T-cell (primary cell): Measurements from ENCODE around the gene TFCP2L1. TPM values are rescaled to one million over a fixed set of nuclear protein-coding genes. Genes with fewer than 3 reads are reported as not detected.

Experiments used
- ATAC-seq, 4 experiments: fragments of 200-7000 bp in 3 of 4; fragments of 150-1000 bp in 1 of 4; cut with Tn5 transposase; replicated peaks in 1 of 4; 1 replicate in 3 of 4; 2 replicates in 1 of 4; pipeline ENCODE4 v1.10.0; 2021; ENCODE audit warnings: moderate library complexity in 3 of 4, mild to moderate bottlenecking in 2 of 4, moderate number of reproducible peaks in 1 of 4
- CTCF ChIA-PET, 2 donors: fragments of 300-600 bp; sonication (Branson Sonifier 250); formaldehyde crosslinking; loops; one replicate each; lab custom pipeline; 2022; ENCODE audit warnings: antibody characterized with exemption in 2 of 2; lab: Charles Lee
- POLR2A ChIA-PET, 2 donors: fragments of 300-600 bp; sonication (Branson Sonifier 250); formaldehyde crosslinking; loops; one replicate each; lab custom pipeline; 2022; ENCODE audit warnings: antibody characterized with exemption in 2 of 2; lab: Charles Lee
- DNase-seq, 35 experiments: peaks; one replicate each; pipeline versions ENCODE4 v3.0.0 to v3.0.0-alpha.2; 2013 to 2023
- H3K27ac ChIP-seq: one replicate; pipeline ENCODE4 v1.5.1; 2013; ENCODE audit warnings: low read length
- H3K27me3 ChIP-seq, 2 experiments: replicated peaks in 1 of 2; 1 replicate in 1 of 2; 2 replicates in 1 of 2; pipeline versions ENCODE4 v1.6.1 to v1.7.0; 2013; ENCODE audit warnings: low read length in 1 of 2, mixed read lengths in 1 of 2; ENCODE audit not compliant: control insufficient read depth in 2 of 2, insufficient read depth in 2 of 2; ENCODE audit errors: extremely low read depth in 1 of 2
- H3K36me3 ChIP-seq, 2 donors: 1 replicate in 1 of 2; 2 replicates in 1 of 2; pipeline versions ENCODE4 v1.6.1 to v1.7.0; 2013; ENCODE audit warnings: low read length in 1 of 2; ENCODE audit not compliant: control insufficient read depth in 2 of 2, insufficient read depth in 1 of 2; ENCODE audit errors: extremely low read depth in 1 of 2
- H3K4me1 ChIP-seq, 2 experiments: 1 replicate in 1 of 2; 2 replicates in 1 of 2; pipeline versions ENCODE4 v1.6.1 to v1.7.0; 2013; ENCODE audit warnings: low read length in 2 of 2, mixed read lengths in 1 of 2; ENCODE audit not compliant: insufficient read depth in 2 of 2, control insufficient read depth in 1 of 2; ENCODE audit errors: extremely low read depth in 1 of 2
- H3K4me3 ChIP-seq, 2 donors: 1 replicate in 1 of 2; 2 replicates in 1 of 2; pipeline versions ENCODE4 v1.5.1 to v1.7.0; 2013; ENCODE audit warnings: mild to moderate bottlenecking in 2 of 2, low read length in 1 of 2, moderate library complexity in 1 of 2; ENCODE audit not compliant: control insufficient read depth in 1 of 2; ENCODE audit errors: extremely low read depth in 1 of 2
- H3K9me3 ChIP-seq: 2 replicates; pipeline ENCODE4 v1.7.0; 2013
- H3K27ac Mint-ChIP-seq, 2 donors: one replicate each; pipeline ENCODE4 v1.8.0; 2020 to 2021; ENCODE audit warnings: mild to moderate bottlenecking in 2 of 2, mixed read lengths in 2 of 2
- H3K27me3 Mint-ChIP-seq, 2 donors: one replicate each; pipeline ENCODE4 v1.8.0; 2021 to 2022; ENCODE audit warnings: mixed read lengths in 2 of 2
- H3K36me3 Mint-ChIP-seq: one replicate; pipeline ENCODE4 v1.8.0; 2021; ENCODE audit warnings: mixed read lengths
- H3K4me1 Mint-ChIP-seq, 3 donors: one replicate each; pipeline ENCODE4 v1.8.0; 2020 to 2022; ENCODE audit warnings: mixed read lengths in 3 of 3, mild to moderate bottlenecking in 1 of 3
- H3K4me3 Mint-ChIP-seq, 3 donors: one replicate each; pipeline ENCODE4 v1.8.0; 2020 to 2022; ENCODE audit warnings: mild to moderate bottlenecking in 3 of 3, mixed read lengths in 3 of 3, moderate library complexity in 3 of 3
- H3K9me3 Mint-ChIP-seq, 3 donors: one replicate each; pipeline ENCODE4 v1.8.0; 2020 to 2022; ENCODE audit warnings: mixed read lengths in 3 of 3
- WGBS: methylation state at CpG from one replicate; pipeline ENCODE4 v1.1.5; 2013; ENCODE audit warnings: missing lambda C conversion rate; ENCODE audit not compliant: insufficient coverage; 5-methylcytosine and 5-hydroxymethylcytosine counted together
- total RNA-seq, 35 experiments: library from RNA in 6 of 35; stranded (reverse) in 6 of 35; fragments of 120-200 nt in 1 of 35; gene quantifications; one replicate each; pipeline versions ENCODE4 v1.2.1 to v1.2.4 and lab custom pipeline; 2013 to 2026

The TFCP2L1 gene
- total RNA-seq, 5 donors from 2014 or later (not counting 1 experiment from before 2014, with no cell fraction given) = 0.18 to 1.0 (median 0.70) TPM

- no peak for ATAC-seq
- DNase-seq = no peak
- Histone ChIP-seq H3K9me3 (no peaks in the 10 kb centered on the region), H3K4me3 (no peak overlapping the region), H3K27me3 (peaks cover 0 to 11% of the 10 kb centered on the region in 2 experiments), H3K36me3 (no peaks in the 10 kb centered on the region), H3K4me1 (no peaks in the 10 kb centered on the region), H3K27ac (no peak overlapping the region)
- Mint-ChIP-seq H3K27me3 (no peaks in the 10 kb centered on the region), H3K9me3 (no peaks in the 10 kb centered on the region), H3K27ac (no peak overlapping the region), H3K4me1 (no peaks in the 10 kb centered on the region), H3K4me3 (no peak overlapping the region), H3K36me3 (no peaks in the 10 kb centered on the region)
- WGBS = 94% methylated on average over 4 of the region's 9 CpGs
- POLR2A ChIA-PET = no interaction called here
- CTCF ChIA-PET = no interaction called here
Measured at GRCh38 chr2:121242976-121243375, 42.0 kb downstream of the TFCP2L1 start.

- no peaks in the 10 kb centered on the region for H3K36me3 Mint-ChIP-seq
- H3K4me1 Mint-ChIP-seq = no peaks in the 10 kb centered on the region
- ATAC-seq (no peak), DNase-seq (no peak)
- Histone ChIP-seq H3K4me1 (no peaks in the 10 kb centered on the region), H3K36me3 (no peaks in the 10 kb centered on the region), H3K27me3 (peaks cover 0 to 11% of the 10 kb centered on the region in 2 experiments), H3K27ac (no peak overlapping the region), H3K9me3 (no peaks in the 10 kb centered on the region), H3K4me3 (no peak overlapping the region)
- H3K27ac Mint-ChIP-seq = no peak overlapping the region
- CTCF ChIA-PET = no interaction called here
- H3K9me3 Mint-ChIP-seq = no peaks in the 10 kb centered on the region
- H3K4me3 Mint-ChIP-seq = no peak overlapping the region
- no peaks in the 10 kb centered on the region for H3K27me3 Mint-ChIP-seq
- POLR2A ChIA-PET = no interaction called here
- 78% methylated on average over 10 of the region's 16 CpGs for WGBS
Measured at GRCh38 chr2:121242175-121242875, 42.7 kb downstream of the TFCP2L1 start.

- no peak overlapping the region for H3K4me3 Mint-ChIP-seq
- peaks cover 0 to 3% of the 10 kb centered on the region in 2 donors for H3K27me3 Mint-ChIP-seq
- ChIA-PET CTCF (no interaction called here), POLR2A (no interaction called here)
- no peaks in the 10 kb centered on the region for H3K9me3 Mint-ChIP-seq
- whole genome bisulfite sequencing = no CpG with 5 or more reads among the region's 3 CpGs
- no peak overlapping the region for H3K27ac Mint-ChIP-seq
- DNase-seq = no peak
- Histone ChIP-seq H3K36me3 (no peaks in the 10 kb centered on the region), H3K4me1 (no peaks in the 10 kb centered on the region), H3K27ac (no peak overlapping the region), H3K27me3 (peaks cover 0 to 11% of the 10 kb centered on the region in 2 experiments), H3K4me3 (no peak overlapping the region), H3K9me3 (no peaks in the 10 kb centered on the region)
- no peaks in the 10 kb centered on the region for H3K4me1 Mint-ChIP-seq
- H3K36me3 Mint-ChIP-seq = no peaks in the 10 kb centered on the region
- ATAC-seq = no peak
Measured at GRCh38 chr2:121241466-121241865, 43.5 kb downstream of the TFCP2L1 start.

- Mint-ChIP-seq H3K36me3 (no peaks in the 10 kb centered on the region), H3K27ac (no peak overlapping the region), H3K4me3 (no peak overlapping the region), H3K4me1 (no peaks in the 10 kb centered on the region), H3K9me3 (no peaks in the 10 kb centered on the region), H3K27me3 (peaks cover 0 to 7% of the 10 kb centered on the region in 2 donors)
- CTCF ChIA-PET = no interaction called here
- Histone ChIP-seq H3K9me3 (no peaks in the 10 kb centered on the region), H3K4me3 (no peak overlapping the region), H3K4me1 (no peaks in the 10 kb centered on the region), H3K27ac (no peak overlapping the region), H3K27me3 (peaks cover 0 to 13% of the 10 kb centered on the region in 2 experiments), H3K36me3 (no peaks in the 10 kb centered on the region)
- ATAC-seq = no peak
- 71% methylated on average over 6 of the region's 6 CpGs for WGBS
- POLR2A ChIA-PET = no interaction called here
- DNase-seq = no peak
Measured at GRCh38 chr2:121240436-121240835, 44.6 kb downstream of the TFCP2L1 start.

- 40% methylated on average over 1 of the region's 5 CpGs for WGBS
- H3K4me1 ChIP-seq = no peaks in the 10 kb centered on the region
- ATAC-seq = no peak
- POLR2A ChIA-PET = no interaction called here
- no peaks in the 10 kb centered on the region for H3K9me3 ChIP-seq
- H3K9me3 Mint-ChIP-seq = no peaks in the 10 kb centered on the region
- CTCF ChIA-PET = no interaction called here
- H3K36me3 Mint-ChIP-seq = no peaks in the 10 kb centered on the region
- H3K36me3 ChIP-seq = no peaks in the 10 kb centered on the region
- H3K27me3 Mint-ChIP-seq = peaks cover 0 to 7% of the 10 kb centered on the region in 2 donors
- no peaks in the 10 kb centered on the region for H3K4me1 Mint-ChIP-seq
- no peak overlapping the region for H3K4me3 Mint-ChIP-seq
- H3K4me3 ChIP-seq = no peak overlapping the region
- no peak overlapping the region for H3K27ac ChIP-seq
- no peak for DNase-seq
- no peak overlapping the region for H3K27ac Mint-ChIP-seq
- peaks cover 0 to 17% of the 10 kb centered on the region in 2 experiments for H3K27me3 ChIP-seq
Measured at GRCh38 chr2:121239969-121240368, 45.0 kb downstream of the TFCP2L1 start.

GRCh38 chr2:121239471-121239870 lies 45.5 kb downstream of the TFCP2L1 start:
- H3K27me3 Mint-ChIP-seq = peaks cover 0 to 7% of the 10 kb centered on the region in 2 donors
- H3K36me3 Mint-ChIP-seq = no peaks in the 10 kb centered on the region
- no peak overlapping the region for H3K27ac ChIP-seq
- ATAC-seq = no peak
- peaks cover 0 to 20% of the 10 kb centered on the region in 2 experiments for H3K27me3 ChIP-seq
- H3K4me1 ChIP-seq = no peaks in the 10 kb centered on the region
- 87% methylated on average over 14 of the region's 15 CpGs for WGBS
- POLR2A ChIA-PET = no interaction called here
- no peaks in the 10 kb centered on the region for H3K9me3 ChIP-seq
- CTCF ChIA-PET = no interaction called here
- no peaks in the 10 kb centered on the region for H3K9me3 Mint-ChIP-seq
- no peak overlapping the region for H3K4me3 Mint-ChIP-seq
- H3K4me3 ChIP-seq = no peak overlapping the region
- H3K27ac Mint-ChIP-seq = no peak overlapping the region
- no peaks in the 10 kb centered on the region for H3K4me1 Mint-ChIP-seq
- no peaks in the 10 kb centered on the region for H3K36me3 ChIP-seq
- DNase-seq = no peak
